HG02798 (cell line): ENCODE measurements around the gene C15orf61.

Experiments
- ATAC-seq: cut with Tn5 transposase; IDR thresholded peaks from one replicate; pipeline ENCODE4 v1.9.1; 2021; ENCODE audit warnings: mild to moderate bottlenecking; ENCODE audit not compliant: unreplicated experiment, poor library complexity

Gene C15orf61

DNA sequence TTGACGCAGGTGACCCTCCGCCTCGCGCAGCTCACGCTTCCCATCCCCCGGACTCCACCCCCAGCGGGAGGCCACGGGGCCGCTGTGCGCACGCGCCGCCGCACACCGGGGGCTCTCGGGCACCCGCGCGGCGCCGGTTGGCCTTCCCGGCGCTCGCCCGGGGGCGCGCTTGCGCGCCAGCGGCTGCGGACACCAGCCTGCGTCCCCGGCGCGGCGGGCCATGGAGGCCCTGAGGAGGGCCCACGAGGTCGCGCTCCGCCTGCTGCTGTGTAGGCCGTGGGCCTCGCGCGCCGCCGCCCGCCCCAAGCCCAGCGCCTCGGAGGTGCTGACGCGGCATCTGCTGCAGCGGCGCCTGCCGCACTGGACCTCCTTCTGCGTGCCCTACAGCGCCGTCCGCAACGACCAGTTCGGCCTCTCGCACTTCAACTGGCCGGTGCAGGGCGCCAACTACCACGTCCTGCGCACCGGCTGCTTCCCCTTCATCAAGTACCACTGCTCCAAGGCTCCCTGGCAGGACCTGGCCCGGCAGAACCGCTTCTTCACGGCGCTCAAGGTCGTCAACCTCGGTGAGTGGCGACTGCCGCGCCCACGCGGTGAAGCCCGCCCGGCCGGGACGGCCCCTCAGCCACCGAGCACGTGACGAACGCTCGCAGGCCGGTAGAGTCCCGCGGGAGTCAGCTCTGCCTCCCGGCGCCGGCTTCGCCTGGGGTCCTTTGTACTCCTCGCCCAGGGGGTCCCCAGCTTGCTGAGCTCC is at the start of gene C15orf61:
Gene C15orf61, plus strand, starts transcription at position 103 of the 754 bp plus-strand sequence. Its CDS starts 118 bp downstream, at position 221.
- peak; percentile 84 for ATAC-seq

DNA sequence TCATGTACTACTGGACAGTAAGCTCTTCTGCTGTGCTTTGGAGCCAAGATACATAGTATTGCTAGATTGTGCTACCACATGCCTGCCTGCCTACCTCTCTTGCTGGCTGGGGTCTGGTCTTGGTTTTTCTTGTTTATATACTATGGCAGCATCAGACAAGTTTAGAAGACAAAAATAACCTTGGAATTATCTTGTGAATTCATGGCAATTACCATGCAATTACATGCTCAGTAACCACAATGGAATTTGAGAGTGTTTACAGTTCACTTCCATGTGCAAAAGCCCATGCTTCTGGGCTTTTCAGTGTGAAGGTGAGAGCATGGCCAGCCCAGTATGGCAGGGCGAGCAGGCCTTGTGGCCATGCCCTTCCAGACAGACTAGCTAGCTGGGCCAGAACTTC is 48.0 kb upstream of the C15orf61 start:
- ATAC-seq = no peak

DNA sequence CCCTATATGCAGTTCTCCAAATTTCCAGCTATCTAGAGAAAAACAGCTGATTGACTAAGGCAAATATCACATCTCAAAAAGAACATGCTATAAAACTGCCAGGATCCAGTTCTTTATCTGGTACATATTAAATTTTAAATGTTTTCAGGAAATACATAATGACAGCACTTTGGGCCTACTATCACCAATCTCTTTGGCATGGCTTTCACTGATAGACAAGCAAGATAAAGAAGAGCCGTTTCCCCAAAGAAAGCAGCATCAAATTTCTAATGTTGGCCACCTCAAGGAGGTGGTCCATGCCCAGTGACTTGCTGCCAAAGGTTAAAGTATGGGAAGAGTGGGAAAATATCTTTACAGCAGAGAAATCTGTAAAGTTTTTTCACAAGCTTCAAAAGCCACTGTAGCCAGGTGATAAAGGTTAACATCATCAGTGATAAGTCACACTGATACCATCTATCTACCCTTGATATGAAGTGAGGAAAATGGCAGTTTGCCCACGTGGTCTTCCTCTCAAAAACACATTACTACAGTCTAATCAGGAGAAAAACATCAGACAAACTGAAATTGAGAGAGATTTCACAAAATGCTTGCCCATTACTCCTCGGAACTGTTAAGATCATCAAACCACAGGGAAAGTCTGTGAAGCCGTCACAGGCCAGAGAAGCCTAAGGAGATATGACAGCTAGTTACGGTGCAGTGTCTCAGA is 46.4 kb upstream of the C15orf61 start:
- ATAC-seq = no peak

DNA sequence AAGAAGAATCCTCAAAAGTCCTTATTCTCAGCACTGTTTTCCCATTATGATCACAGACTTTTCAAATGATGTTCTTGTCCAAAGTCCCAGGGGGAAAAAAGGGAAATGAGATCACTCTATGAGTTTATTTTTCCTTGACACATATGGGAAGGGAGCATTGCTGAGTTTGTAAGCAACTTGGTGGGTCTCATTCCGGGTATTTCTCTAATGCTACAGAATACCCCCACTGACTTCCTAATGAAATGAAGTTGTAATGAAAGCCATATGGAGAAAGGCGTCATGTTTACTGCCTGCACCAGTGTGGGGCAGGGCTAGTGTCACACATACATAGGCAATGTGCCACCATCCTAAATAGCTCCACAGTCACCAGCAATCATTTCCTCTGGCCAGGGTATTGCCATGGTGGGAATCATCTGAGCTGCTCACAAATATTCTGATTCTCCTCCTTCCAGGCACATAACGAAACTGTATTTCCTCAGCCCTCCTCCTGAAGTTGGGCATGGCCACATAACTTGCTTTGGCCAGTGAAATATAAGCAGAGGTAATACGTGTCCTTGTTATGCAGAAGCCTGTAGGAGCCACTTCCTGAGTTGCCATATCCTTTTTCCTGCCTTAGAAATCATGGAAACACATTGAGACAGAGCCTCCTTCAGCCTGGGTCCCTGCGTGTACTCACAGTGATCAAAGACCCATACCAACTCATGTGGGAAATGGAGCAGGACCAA is 41.0 kb upstream of the C15orf61 start:
- ATAC-seq = no peak

DNA sequence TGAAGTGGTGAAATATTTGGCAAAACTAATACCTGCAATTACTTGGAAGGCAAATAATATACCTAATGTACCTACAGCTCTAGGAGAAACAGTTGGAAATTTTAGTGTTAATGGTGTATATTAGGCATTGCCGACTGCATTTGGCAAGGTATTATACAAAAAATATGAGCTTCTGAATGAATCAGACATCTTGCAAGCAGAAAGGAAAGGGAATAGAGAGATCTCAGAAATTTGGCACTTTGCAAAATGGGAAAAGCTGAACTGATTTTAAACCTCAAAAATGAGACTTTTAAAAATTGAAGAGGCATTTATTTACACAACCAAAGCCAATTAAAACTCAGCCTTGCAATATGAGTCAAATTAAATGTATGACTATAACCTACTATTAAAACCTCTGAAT is 40.2 kb upstream of the C15orf61 start:
- ATAC-seq = no peak

DNA sequence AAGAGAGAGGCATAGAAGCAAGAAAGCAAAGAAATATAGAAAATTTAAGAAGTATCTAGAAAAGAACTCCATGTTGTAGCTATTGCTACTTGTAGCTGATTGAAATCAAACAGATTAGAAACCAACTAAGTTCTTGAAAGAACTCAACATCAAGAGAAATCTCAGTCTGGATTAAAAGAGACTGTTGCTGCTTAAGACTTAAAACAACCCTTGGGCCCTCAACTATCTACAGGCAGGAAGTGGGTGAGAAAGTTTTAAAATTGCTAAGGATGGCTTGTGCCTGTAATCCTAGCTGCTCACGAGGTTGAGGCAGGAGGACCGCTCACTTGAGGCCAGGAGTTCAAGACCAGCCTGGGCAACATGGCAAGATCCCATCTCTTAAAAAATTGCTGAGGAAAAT is 39.3 kb upstream of the C15orf61 start:
- ATAC-seq = no peak

DNA sequence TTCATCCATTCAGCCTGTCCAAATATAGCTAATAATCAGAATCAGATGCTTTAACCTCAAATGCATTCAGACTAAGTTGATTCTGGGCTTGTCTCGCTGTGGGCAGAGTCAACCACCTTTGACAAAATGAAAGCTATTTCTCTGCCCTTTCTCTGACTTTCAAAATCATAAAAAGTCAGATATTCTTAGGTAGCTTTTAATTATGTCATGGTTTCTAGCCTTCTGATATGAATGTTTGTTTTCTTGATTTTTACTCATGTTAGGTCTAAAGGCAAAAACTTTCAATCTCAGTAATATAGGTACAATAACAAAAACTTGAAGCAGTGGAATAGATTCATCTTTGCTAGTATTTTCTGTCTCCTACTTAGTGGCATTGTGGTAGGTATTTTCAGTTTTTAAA is 25.3 kb upstream of the C15orf61 start:
- ATAC-seq = no peak

DNA sequence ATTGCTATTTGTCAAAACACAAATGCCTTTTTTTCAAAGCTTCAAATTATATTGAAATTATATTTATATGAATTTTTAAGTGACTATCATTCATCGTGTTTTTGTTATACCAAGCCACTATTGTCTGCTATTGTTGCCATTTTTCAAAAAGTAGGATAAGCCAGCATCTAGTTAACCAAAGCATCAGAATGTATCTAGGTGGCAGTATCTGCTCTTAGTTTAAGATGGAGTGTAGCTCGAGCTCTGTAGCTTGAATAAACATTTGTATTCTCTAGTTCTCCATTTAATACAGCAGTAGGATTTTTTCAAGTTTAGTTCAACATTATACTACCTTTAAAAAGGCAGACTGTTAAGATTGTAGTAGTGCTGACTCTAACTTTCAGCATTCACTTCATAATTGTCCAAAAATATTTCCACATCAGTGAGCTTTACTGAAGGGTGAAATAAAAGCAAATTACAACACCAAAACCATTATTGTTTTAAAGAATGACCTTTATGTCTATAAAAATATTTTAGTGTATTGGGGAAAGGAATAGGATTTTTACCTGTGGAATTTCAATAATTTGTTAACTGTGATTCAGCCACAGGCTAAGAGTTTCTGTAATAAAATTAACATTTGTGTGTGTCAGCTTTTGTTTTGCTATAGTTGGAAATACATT is 19.6 kb upstream of the C15orf61 start:
- ATAC-seq = no peak

DNA sequence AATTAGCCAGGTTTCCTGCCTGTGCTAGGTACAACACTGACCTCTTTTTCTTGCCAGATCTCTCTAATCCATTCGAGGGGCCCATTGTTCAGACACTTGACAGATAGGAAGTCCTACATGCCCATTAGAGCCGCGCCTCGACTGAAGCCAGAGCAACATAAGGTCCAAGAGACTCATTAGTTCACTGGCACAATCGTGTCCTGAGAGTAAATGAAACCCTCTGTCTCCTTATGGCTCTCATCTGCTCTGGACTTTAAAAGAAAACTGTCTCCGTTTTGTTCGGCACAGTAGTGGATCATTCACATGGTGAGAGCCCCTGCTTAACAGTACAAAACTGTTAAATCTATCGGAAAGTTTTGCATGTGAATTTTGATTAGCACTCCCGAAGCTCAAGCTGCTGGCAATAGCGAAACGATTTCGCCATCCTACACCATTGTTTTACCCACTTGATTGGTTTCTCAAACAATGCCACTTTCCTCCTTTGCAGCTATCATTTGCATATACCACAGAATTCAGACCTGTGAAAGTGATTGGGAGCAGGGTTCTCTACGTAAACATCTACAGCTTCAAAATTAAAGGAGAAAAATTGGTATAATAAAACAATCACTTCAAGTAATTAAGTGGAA is 19.0 kb upstream of the C15orf61 start:
- no peak for ATAC-seq

DNA sequence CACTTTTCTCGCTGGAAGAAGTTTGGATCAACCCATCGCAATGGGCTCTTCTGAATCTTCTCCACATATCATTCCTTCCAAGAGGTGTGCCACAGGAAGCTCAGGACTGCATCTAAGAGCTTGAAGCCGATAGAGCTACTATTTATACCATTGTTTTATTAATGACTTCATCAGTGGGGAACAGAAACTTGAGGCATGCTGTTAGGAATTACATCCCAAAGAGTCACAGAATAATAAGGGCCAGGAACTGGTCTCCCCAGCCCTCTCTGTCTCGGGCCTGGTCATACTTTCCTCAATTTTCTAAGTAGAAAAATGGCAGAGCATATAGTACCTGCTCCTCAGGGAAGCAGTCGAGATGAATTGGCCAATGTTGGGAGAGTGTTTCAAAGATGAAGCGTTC is 16.9 kb upstream of the C15orf61 start:
- ATAC-seq = no peak

DNA sequence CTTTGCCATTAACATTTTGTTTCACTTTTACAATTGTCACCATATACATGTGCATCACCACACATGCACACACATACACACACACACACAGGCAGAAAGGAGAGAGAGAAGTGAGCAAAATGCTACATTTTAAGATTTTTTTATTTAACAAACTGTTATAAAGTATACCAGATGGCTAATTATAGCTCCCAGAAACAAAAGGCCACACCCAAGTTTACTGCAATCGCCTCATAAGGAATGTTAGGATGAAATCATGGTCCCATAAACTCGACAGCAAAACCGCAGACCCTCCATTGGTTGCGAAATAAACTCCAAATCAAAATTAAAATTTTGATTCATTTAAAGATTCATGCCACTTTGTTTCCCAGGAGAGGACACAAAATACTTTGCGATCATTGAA is 16.1 kb upstream of the C15orf61 start:
- no peak for ATAC-seq

DNA sequence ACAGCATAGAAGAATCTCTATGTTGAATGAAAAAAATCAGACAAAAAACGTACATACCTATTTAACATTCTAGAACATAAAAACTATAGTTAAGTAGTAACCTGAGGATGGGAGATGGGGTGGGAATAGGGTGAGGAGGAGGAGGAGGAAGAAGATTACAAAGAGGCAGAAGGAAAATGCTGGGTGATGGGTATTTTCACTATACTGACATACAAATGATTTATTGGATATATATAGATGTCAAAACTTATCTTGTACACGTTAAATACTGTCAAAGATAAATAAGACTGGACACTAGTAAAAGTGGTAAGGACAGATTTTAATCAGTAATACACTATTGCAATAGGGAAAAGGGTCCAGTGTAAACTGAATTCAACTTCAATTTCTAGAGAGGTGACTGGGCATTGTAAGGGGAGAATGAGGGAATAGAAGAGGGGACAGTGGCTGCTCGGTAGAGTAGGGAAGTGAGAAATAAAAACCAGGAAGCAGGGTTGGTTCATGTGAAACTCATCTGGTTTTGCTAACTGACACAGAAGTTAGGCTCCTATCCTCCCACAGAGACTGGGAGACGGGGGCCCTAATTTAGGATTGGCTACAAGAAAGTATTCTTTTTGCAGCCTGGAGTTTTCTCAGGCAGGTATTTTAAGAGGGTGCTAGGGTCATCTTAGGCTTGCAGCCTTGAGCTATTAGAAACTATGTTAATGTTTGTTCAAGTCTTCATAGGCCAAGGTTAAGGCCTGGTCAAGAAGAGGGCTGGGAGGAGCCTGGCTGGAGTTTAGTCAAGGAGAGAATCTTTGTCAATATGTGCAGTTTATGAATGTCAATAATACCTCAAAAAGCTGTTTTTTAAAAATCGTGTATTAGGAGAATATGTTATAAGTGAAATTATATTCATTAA is 15.0 kb upstream of the C15orf61 start:
- ATAC-seq = no peak

DNA sequence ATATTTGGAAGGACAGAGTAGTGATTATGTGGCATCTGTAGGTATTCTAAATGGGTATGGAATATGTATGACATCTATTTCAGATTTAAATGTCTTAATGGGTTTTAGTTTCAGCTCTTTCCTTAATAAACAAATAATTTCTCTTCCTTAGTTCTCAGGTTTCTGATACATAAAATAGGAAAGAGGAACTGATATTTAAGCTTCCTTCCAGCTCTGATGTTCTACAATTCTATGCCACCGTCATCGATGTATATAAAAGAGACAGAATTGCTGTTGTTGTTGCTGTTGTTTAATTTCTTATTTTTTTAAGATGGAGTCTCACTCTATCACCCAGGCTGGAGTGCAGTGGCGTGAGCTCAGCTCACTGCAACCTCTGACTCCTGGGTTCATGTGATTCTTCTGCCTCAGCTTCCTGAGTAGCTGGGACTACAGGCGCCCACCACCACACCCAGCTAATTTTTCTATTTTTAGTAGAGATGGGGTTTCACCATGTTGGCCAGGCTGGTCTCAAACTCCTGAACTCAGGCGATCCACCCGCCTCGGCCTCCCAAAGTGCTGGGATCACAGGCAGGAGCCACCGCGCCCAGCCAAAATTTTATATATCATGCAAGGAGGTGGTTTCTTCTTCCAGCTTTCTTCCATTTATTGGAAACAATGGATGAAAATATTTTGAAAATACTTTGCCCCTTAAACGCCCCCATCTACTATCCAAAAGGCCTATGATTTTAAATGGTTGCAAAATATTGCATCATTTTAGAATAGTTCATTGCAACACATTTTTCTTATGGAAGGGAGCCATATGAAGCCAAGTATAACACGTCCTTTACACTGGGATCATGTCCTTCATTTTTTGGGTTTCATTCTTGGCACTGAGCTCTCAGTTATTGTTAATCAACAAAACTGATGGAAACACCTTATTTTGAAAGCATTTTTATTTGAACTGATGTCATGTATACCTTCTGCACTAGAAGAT is 13.9 kb upstream of the C15orf61 start:
- no peak for ATAC-seq

DNA sequence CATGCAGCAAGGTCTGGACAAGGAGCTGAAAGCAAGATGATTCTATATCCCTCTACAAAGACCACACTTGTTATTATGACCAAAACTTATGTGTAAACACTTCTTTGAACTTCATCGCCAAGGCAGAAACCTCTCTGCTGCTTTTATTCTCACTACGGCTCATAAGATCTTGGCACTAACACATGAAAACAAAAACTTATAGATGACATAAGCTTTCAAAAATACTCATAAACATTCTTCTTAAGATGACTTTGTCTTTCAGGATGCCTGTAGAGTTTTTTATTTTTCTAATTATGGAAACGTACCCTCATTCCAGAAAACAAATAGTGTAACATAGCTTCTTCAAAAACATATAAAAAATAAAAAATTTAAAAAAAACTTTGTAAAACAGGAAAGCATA is 12.5 kb upstream of the C15orf61 start:
- ATAC-seq = no peak

DNA sequence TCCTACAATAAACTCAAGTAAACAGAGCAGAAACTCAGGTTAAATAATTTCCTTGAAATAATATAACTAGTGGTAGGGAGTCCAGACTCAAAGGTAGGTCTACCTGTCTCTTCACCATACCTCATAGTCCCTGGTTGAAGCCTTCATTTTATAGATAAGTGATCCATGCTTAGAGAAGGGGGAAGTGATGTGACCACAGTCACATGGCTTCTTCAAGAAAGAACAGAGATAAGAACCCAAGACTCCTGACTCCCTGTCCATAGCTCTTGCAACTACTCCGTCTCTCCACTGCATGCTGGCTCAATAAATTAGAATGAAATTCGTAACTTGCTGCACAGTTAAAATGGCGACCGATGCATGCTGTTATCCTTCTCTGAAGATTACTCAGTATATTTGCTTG is 11.0 kb upstream of the C15orf61 start:
- no peak for ATAC-seq

DNA sequence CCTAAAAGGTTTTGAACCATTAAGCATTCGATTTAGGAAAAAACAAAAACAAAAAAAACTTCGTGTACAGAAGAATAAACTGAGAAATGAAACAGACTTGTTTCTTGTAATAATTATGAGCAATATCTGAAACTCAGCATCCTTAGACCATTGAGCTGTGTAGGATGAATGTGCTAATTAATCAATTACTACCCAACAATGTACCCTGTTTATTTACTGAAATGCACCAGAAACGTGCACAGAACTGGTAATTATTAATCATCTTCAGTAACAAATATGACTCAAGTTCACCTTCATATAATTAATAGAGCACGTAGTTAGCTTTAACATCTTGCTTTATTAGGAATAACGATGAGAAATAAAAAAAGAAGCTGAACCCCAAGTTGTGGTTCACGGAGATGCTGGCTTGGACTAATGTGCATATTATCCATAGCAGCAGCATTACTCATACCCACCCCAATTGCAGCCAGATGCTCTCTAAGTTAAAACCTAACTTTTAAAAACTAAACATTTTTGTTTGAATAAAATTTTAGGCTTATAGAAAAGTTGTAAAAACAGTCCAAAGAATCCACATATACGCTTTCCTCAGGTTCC is 10.2 kb upstream of the C15orf61 start:
- ATAC-seq = no peak

DNA sequence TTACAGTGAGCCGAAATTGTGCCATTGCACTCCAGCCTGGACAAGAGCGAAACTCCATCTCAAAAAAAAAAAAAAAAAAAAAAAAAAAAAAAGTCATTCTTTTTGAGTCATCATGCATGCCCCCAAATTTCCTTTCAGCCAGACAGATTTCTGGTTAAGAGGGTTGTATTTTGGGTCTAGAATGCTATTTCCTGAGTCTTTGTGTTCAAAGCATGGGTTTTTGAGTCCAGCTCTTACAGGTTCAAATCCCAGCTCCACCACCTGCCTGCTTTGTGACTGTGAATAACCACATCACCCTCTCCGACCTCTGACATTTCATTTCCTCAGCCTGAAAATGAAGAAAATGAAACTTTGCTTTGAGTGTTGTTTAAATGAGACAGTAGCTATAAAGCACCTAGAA is 9.3 kb upstream of the C15orf61 start:
- no peak for ATAC-seq

DNA sequence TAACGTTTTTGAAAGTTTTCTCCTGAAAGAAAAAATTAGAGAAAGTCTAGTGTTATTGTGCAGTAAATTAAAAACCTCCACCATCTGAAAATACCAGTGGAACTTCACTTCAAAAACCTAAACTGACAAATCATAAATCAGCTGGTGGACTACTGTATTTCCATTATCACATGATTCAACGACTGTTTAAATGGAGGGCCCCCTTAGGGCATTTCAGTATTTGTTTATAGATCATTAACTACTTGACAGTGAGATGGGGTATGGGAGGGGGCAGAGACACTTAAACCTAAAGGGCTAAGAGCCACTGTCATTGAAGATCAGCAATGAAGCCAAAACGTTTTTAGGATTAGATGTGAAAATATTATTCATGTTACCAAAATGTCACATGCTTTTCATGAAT is 8.8 kb upstream of the C15orf61 start:
- ATAC-seq = no peak
